Measurements from ENCODE around the gene ASIC4.

The ASIC4 gene

DNA sequence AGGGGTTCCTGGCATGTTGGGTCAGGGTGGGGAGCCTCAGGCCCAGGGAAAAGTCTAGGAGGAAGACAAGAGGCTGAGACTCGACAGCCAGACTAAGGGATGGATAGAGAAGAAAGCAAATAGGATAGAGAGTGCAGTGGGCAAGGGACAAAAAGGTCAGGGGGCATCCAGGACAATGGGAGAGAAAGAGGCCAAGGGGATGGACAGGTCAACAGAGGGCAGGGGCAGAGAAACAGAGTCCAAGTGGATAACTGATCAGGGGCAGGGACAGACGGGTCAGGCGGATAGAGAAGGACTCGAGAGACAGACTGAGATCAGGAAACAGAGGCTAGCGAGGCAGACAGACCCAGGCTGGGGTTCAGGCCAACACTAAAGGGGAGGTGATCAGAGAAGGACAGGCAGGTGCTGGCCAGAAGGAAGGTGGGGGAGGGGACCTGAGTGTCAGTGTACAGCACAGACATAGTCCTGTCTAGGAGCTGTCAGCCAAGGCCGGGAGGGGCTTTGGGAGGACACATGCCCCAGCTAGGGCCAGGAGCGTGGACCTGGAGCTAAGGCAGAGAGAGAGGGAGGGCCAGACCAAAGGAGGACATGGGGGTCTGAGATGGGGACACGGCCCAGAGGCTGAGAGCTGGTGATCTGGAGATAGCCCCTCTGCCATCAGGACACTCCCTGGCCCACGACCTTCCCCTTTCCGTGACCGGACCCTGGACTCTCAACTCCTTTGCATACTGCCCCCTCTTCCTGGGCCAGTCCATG is 12.2 kb downstream of the ASIC4 start:
- TF ChIP-seq CTCF (IDR thresholded peaks at IDR 0.05; ENCODE audit: low read depth, low read length), result no peak
- no peak for DNase-seq (ENCODE audit: extremely low read depth, low read depth)

GRCh38 chr2:219527076-219527394 is 12.8 kb downstream of the ASIC4 start:
- no peak for TF ChIP-seq CTCF (IDR thresholded peaks at IDR 0.05; ENCODE audit: low read depth, low read length)
- no peak for DNase-seq (ENCODE audit: extremely low read depth, low read depth)

- no peak for DNase-seq (ENCODE audit: extremely low read depth, low read depth)
- TF ChIP-seq CTCF (IDR thresholded peaks at IDR 0.05; ENCODE audit: low read depth, low read length), result no peak
Measured at GRCh38 chr2:219527472-219527871, 13.2 kb downstream of the ASIC4 start.

DNA sequence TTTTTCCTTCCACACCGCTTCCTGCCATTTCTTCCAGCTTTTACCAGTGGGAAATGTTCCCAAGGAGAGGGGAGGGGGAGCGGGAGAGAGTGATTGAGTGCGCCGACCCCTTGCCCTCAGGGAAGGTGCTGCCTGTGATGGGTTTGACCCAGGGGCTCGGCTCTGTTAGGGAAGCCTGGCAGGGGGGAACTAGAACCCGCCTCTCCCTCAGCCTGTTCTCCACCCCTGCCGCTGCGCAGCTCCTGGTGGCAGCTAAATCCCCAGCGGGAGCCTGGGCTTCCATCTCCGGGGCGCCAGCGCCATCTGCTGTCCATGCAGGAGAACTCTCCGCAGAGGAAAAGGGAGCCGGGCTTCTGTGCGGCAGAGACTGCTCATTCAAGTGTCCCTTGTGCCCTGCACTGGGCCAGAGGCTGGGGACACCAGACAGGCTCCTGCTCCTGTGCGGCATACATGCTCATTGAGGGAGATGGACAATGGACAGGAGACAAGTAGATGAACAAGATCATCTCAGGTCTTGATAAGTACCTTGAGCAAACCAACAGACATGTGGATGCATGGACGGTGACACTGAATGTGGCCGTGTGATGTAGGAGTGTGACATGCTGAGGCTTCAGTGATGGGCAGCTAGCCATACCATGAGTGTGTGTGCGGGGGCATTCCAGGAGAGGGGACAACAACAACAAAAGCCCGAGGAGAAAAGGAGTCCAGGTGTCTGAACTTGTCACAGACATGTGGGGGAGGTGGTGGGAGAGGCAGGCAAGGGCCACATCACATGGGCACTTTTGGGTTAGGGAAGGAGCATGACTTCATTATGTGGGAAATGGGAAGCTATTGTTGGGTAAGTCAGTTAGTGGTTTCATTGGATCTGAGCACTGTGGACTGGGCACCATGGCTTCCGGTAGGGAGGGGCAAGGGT is 16.0 kb downstream of the ASIC4 start:
- peak; percentile 53 for DNase-seq (ENCODE audit: extremely low read depth, low read depth)
- peak; percentile 96 for TF ChIP-seq CTCF (IDR thresholded peaks at IDR 0.05; ENCODE audit: low read depth, low read length)

GRCh38 chr2:219531639-219532377 is 17.5 kb downstream of the ASIC4 start:
- TF ChIP-seq CTCF (IDR thresholded peaks at IDR 0.05; ENCODE audit: low read depth, low read length), result no peak
- no peak for DNase-seq (ENCODE audit: extremely low read depth, low read depth)

DNA sequence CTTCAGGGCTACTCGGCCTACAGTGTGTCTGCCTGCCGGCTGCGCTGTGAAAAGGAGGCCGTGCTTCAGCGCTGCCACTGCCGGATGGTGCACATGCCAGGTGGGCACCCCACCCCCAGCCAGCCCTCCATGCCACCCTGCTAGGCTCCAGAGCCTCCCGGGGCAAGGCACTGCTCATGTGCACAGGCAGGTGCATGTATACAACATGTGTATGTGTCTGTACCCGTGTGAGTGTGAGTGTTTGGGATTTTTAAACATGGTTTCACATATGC is 18.0 kb downstream of the ASIC4 start:
- no peak for TF ChIP-seq CTCF (IDR thresholded peaks at IDR 0.05; ENCODE audit: low read depth, low read length)
- DNase-seq (ENCODE audit: extremely low read depth, low read depth), result no peak

Measured in AG09319 (cell line).